ENCODE measurements around the gene KANK2.

DNA sequence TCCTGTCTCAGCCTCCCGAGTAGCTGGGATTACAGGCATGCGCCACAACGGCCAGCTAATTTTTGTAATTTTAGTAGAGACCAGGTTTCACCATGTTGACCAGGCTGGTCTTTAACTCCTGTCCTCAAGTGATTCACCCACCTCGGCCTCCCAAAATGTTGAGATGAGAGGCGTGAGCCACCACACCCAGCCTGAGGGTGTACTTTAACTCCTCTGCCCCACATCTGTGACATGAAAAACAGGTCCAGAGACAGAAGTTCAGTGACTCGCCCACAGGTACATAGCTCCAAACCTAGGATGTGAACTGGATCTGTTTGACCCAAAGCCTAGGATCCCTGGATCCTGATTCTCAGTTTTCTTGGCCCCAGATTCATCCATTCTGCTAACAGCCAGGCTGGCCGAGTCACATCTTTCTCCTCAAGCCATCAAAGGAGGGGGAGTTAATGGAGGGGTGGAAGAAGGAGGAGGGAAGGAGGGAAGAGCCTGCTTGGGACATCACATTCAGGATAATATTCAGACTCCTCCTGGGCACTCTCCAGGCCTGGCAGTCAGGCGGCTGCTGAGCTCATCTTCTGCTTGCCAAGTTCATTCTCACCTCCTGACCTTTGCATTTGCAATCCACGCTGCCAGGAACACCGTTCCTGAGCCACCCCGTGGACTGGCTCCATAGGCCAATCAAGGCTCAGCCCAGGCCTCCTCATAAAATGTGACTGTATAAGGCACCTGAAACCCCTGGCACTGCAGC lies 44.9 kb downstream of the KANK2 start:
- TF ChIP-seq, protein P1, sequence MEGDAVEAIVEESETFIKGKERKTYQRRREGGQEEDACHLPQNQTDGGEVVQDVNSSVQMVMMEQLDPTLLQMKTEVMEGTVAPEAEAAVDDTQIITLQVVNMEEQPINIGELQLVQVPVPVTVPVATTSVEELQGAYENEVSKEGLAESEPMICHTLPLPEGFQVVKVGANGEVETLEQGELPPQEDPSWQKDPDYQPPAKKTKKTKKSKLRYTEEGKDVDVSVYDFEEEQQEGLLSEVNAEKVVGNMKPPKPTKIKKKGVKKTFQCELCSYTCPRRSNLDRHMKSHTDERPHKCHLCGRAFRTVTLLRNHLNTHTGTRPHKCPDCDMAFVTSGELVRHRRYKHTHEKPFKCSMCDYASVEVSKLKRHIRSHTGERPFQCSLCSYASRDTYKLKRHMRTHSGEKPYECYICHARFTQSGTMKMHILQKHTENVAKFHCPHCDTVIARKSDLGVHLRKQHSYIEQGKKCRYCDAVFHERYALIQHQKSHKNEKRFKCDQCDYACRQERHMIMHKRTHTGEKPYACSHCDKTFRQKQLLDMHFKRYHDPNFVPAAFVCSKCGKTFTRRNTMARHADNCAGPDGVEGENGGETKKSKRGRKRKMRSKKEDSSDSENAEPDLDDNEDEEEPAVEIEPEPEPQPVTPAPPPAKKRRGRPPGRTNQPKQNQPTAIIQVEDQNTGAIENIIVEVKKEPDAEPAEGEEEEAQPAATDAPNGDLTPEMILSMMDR (IDR thresholded peaks at IDR 0.05; ENCODE audit: poor library complexity, severe bottlenecking), result no peak
- TF ChIP-seq EP300 (conservative IDR thresholded peaks at IDR 0.05; ENCODE audit: poor library complexity, severe bottlenecking) (no peak), EZH2 (IDR thresholded peaks at IDR 0.05; ENCODE audit: borderline replicate concordance, insufficient read depth, low read length, poor library complexity, severe bottlenecking) (no peak), POLR2AphosphoS5 (IDR thresholded peaks at IDR 0.05) (no peak), TAF1 (IDR thresholded peaks at IDR 0.05; ENCODE audit: low read depth) (no peak)
- TF ChIP-seq, protein P2, sequence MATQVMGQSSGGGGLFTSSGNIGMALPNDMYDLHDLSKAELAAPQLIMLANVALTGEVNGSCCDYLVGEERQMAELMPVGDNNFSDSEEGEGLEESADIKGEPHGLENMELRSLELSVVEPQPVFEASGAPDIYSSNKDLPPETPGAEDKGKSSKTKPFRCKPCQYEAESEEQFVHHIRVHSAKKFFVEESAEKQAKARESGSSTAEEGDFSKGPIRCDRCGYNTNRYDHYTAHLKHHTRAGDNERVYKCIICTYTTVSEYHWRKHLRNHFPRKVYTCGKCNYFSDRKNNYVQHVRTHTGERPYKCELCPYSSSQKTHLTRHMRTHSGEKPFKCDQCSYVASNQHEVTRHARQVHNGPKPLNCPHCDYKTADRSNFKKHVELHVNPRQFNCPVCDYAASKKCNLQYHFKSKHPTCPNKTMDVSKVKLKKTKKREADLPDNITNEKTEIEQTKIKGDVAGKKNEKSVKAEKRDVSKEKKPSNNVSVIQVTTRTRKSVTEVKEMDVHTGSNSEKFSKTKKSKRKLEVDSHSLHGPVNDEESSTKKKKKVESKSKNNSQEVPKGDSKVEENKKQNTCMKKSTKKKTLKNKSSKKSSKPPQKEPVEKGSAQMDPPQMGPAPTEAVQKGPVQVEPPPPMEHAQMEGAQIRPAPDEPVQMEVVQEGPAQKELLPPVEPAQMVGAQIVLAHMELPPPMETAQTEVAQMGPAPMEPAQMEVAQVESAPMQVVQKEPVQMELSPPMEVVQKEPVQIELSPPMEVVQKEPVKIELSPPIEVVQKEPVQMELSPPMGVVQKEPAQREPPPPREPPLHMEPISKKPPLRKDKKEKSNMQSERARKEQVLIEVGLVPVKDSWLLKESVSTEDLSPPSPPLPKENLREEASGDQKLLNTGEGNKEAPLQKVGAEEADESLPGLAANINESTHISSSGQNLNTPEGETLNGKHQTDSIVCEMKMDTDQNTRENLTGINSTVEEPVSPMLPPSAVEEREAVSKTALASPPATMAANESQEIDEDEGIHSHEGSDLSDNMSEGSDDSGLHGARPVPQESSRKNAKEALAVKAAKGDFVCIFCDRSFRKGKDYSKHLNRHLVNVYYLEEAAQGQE (IDR thresholded peaks at IDR 0.05; ENCODE audit: borderline replicate concordance), result no peak
